Thoracic aorta (tissue), 2 donors: Measurements from ENCODE around the gene ZNF609. TPM values are rescaled to one million over a fixed set of nuclear protein-coding genes. Genes with fewer than 3 reads are reported as not detected.

ENCODE experiments used
- ATAC-seq: fragments of 150-250 bp; one replicate; pipeline ENCODE4 v1.8.0; 2017; ENCODE audit warnings: low read depth; ENCODE audit not compliant: insufficient number of reproducible peaks, low FRiP score
- DNase-seq: peaks from one replicate; pipeline ENCODE4 v3.0.0-alpha.2; 2020; ENCODE audit warnings: low spot score
- H3K27ac ChIP-seq, 2 donors: fragments of 200-600 bp; sonication (generic); 1 replicate in 1 of 2; 2 replicates in 1 of 2; pipeline ENCODE4 v1.5.1; 2016; ENCODE audit warnings: mild to moderate bottlenecking in 2 of 2, moderate library complexity in 2 of 2
- H3K27me3 ChIP-seq: fragments of 200-600 bp; sonication (generic); replicated peaks from 2 replicates; pipeline ENCODE4 v1.6.0; 2016; ENCODE audit warnings: mild to moderate bottlenecking; ENCODE audit not compliant: insufficient read depth
- H3K36me3 ChIP-seq: fragments of 200-600 bp; sonication (generic); one replicate; pipeline ENCODE4 v1.5.1; 2016
- H3K4me1 ChIP-seq, 2 donors: fragments of 200-600 bp; sonication (generic); 1 replicate in 1 of 2; 2 replicates in 1 of 2; pipeline versions ENCODE4 v1.5.1 to v1.6.0; 2016; ENCODE audit warnings: low read depth in 2 of 2, mild to moderate bottlenecking in 1 of 2; ENCODE audit not compliant: control insufficient read depth in 1 of 2
- H3K4me3 ChIP-seq: fragments of 200-600 bp; sonication (generic); 2 replicates; pipeline ENCODE4 v1.5.1; 2016; ENCODE audit warnings: mild to moderate bottlenecking
- H3K9me3 ChIP-seq: fragments of 200-600 bp; sonication (generic); 2 replicates; pipeline ENCODE4 v1.5.1; 2016
- CTCF ChIP-seq: fragments of 200-600 bp; sonication (generic); IDR thresholded peaks from one replicate; pipeline ENCODE4 v1.5.1; 2019; ENCODE audit warnings: antibody characterized with exemption
- total RNA-seq, 2 donors: library from RNA; depleted of rRNA; stranded (reverse); fragments of >200 nt; gene quantifications; one replicate each; pipeline versions ENCODE4 v1.1.0 to v1.2.3, GENCODE V29; 2016

The ZNF609 gene
- total RNA-seq, 2 donors from 2014 or later = 25.2 to 38.8 TPM

GRCh38 chr15:64703632-64703959 is 243.2 kb downstream of the ZNF609 start:
- no peaks in the 10 kb centered on the region for H3K27me3 ChIP-seq
- DNase-seq (no peak), ATAC-seq (no peak)
- H3K9me3 ChIP-seq = no peaks in the 10 kb centered on the region
- H3K4me1 ChIP-seq = peaks cover 37 to 42% of the 10 kb centered on the region in 2 donors
- peak overlapping the region; percentile 81 to 88 for H3K27ac ChIP-seq
- TF ChIP-seq CTCF = no peak
- peak overlapping the region; percentile 92 for H3K4me3 ChIP-seq
- no peaks in the 10 kb centered on the region for H3K36me3 ChIP-seq

- TF ChIP-seq CTCF = no peak
- ATAC-seq = no peak
- no peak overlapping the region for H3K27ac ChIP-seq
- no peaks in the 10 kb centered on the region for H3K27me3 ChIP-seq
- H3K9me3 ChIP-seq = no peaks in the 10 kb centered on the region
- peaks cover 23 to 28% of the 10 kb centered on the region in 2 donors for H3K4me1 ChIP-seq
- DNase-seq = no peak
- no peak overlapping the region for H3K4me3 ChIP-seq
- no peaks in the 10 kb centered on the region for H3K36me3 ChIP-seq
These were observed 244.6 kb downstream of the ZNF609 start for GRCh38 chr15:64705006-64705405.

GRCh38 chr15:64706011-64706911 is 245.9 kb downstream of the ZNF609 start:
- no peak for ATAC-seq
- no peak for TF ChIP-seq CTCF

GRCh38 chr15:64710676-64711428 is 250.5 kb downstream of the ZNF609 start:
- no peak for DNase-seq
- Histone ChIP-seq H3K4me1 (no peaks in the 10 kb centered on the region), H3K27ac (no peak overlapping the region), H3K36me3 (no peaks in the 10 kb centered on the region), H3K9me3 (no peaks in the 10 kb centered on the region), H3K27me3 (no peaks in the 10 kb centered on the region), H3K4me3 (no peak overlapping the region)
- ATAC-seq = no peak
- TF ChIP-seq CTCF = no peak

More at GRCh38 chr15:64706011-64706911, 245.9 kb downstream of the ZNF609 start:
- peaks cover 10 to 16% of the 10 kb centered on the region in 2 donors for H3K4me1 ChIP-seq
- no peaks in the 10 kb centered on the region for H3K9me3 ChIP-seq
- H3K27me3 ChIP-seq = no peaks in the 10 kb centered on the region
- H3K36me3 ChIP-seq = no peaks in the 10 kb centered on the region
- no peak overlapping the region for H3K4me3 ChIP-seq
- DNase-seq = no peak
- no peak overlapping the region for H3K27ac ChIP-seq

- Histone ChIP-seq H3K36me3 (no peaks in the 10 kb centered on the region), H3K9me3 (no peaks in the 10 kb centered on the region), H3K4me1 (no peaks in the 10 kb centered on the region), H3K4me3 (no peak overlapping the region), H3K27ac (no peak overlapping the region), H3K27me3 (no peaks in the 10 kb centered on the region)
- DNase-seq = no peak
- no peak for ATAC-seq
- no peak for TF ChIP-seq CTCF
These were observed 252.0 kb downstream of the ZNF609 start for GRCh38 chr15:64712353-64712752.
